ENCODE results near the gene FASTKD3.
"Not testable (repeated sequence)": the region's sequence is repeated elsewhere in the genome, so short reads cannot be mapped to it uniquely, and the experiment has no call there.

The FASTKD3 gene, protein sequence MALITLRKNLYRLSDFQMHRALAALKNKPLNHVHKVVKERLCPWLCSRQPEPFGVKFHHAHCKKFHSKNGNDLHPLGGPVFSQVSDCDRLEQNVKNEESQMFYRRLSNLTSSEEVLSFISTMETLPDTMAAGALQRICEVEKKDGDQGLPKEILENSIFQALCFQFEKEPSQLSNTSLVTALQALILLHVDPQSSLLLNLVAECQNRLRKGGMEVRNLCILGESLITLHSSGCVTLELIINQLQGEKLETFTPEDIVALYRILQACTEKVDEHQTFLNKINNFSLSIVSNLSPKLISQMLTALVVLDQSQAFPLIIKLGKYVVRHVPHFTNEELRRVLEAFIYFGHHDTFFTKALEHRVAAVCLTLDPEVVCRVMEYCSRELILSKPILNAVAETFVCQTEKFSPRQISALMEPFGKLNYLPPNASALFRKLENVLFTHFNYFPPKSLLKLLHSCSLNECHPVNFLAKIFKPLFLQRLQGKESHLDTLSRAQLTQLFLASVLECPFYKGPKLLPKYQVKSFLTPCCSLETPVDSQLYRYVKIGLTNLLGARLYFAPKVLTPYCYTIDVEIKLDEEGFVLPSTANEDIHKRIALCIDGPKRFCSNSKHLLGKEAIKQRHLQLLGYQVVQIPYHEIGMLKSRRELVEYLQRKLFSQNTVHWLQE

DNA sequence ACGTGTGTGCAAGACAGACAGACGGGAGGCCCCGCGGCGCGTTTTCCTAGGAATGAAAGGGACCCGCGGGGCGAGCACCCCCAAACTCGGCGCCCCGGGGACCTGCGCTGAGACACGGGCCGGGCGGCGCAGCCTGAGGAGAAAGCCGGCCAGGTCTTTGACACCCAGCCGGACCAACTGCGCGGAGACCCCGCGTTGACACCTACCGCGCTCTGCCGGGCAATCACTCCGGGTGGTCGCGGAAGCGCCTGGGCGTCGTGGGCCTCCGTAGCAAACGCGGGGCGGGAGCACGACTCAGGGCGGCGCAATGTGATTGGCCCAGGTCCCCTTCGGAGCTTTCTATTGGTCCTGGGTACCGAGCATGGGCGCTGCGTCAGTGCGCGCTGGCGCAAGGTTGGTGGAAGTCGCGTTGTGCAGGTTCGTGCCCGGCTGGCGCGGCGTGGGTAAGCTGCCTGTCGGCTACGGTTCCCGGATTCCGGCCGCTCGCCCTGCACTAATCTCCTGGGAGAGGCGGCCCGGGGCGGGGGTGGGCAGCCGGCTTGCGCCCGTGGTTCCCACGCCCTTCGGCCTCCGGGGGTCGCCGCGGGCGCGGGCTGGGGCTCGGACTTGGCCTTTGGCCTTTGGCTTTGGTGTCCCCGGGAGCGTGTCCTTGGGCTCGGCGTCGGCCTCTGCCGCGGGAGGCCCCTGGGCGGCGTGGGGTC lies at the start of gene FASTKD3, which contains the start of gene MTRR:
TSS of gene FASTKD3 (minus strand) at position 259 of the 701 bp plus-strand sequence. CDS start 948 bp downstream, outside the sequence.
TSS of gene MTRR (plus strand) at position 376 of the 701 bp plus-strand sequence. CDS start 1,647 bp downstream, outside the sequence.
- DNase-seq (ENCODE audit: low read depth in 2 of 3, low spot score in 1 of 3) = peak; percentile 78 to 84 (median 81)

DNA sequence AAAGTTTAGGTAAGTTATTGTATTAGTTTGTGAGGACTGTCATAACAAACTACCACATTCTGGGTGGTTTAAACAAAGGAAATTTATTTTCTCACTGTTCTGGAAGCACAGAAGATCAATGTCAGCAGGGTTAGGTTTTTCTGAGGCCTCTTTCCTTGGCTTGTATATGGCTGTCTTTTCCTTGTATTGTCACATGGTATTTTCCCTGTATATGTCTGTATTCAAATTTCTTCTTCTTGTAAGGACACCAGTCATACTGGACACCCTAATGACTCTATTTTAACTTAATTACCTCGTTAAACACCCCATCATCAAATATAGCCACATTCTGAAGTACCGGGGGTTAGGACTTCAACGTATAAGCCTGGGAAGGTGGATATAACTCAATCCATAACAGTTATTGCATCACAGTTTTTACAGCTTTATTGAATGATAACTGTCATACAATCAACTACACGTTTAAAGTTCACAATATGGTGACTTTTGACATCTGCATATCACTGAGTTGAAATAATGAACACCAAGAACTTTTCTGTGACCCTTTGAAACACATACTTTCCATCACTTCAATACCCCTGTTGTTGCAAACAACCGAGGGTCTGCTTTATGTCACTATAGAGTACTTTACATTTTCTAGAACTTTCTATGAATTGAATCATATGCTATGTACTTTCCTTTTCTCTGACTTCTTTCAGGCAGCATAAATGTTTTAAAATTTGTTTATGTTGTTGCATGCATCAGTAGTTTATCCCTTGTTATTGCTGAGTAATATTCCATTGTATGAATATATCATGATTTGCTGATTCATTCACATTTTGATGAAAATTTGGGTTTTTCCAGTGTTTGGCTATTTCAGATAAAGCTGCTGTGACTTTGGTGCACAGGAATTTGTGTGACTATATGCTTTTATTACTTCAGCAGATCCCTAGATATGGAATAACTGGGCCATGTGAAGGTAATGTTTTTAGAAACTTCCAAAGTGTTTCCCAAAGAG lies 48.6 kb upstream of the FASTKD3 start:
- DNase-seq (ENCODE audit: low read depth in 2 of 3, low spot score in 1 of 3) = no peak

DNA sequence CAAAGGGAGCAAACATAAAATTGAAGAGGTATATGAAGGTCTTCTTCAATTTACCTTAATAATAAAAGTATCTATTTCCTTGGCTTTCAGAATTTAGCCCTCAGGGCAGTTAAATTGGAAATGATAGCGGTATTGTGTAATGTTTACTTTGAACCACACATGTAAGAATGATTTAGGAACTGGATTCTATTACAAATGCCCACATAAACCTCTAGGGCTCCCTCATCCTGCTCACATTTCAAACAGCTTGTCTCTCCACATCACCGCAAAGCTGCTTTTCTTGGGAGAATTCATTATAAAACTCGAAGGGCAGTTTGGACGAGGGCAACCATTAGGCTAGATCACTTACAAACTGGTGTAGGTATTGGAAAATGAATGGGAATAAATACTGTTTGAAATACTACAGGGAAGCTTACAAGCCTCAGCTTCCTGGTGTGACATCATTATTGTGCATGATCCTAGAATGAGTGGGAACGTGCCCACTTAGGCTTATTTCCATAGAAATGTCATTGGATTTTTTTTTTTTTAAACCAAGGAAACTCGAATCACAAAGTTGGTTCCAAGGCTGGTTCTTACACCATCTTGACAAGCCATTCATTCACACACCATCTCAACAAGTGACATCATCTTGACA lies 47.5 kb upstream of the FASTKD3 start:
- DNase-seq (ENCODE audit: low read depth in 2 of 3, low spot score in 1 of 3) = no peak

DNA sequence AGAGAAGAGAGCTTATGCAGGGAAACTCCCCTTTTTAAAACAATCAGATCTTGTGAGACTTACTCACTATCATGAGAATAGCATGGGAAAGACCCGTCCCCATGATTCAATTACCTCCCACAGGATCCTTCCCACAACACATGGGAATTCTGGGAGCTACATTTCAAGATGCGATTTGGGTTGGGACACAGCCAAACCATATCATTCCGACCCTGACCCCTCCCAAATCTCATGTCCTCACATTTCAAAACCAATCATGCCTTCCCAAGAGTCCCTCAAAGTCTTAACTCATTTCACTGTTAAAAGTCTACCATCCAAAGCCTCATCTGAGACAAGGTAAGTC lies 42.6 kb upstream of the FASTKD3 start:
- not testable (repeated sequence) for DNase-seq (ENCODE audit: low read depth in 2 of 3, low spot score in 1 of 3)

DNA sequence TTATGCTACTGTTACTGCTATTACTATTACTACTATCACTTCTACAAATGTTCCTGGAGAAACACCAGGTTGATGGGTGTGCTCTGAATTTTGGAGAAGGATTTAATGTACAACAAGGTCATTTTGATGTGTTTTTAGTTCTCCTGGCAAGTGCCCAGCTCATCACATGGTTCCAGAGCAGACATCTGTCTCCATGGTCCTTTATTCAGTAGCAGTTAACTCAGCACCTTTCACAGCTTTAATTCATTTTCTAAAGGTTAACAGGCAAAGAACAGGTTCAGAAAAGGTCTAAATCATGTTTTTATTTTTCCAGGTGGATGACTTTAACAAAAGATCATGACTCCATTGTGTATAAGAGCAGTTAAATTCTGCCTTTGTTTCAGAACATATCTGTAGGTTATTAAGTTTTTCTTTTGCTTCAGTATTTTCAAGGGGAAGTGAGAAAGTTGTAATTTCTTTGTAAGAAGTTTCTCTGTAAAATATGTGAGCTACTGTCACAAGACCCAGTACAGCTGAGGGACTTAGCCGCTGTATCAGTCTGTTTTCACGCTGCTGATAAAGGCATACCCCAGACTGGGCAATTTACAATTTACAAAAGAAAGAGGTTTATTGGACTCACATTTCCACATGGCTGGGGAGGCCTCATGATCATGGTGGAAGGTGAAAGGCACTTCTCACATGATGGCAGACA lies 42.1 kb upstream of the FASTKD3 start:
- no peak for DNase-seq (ENCODE audit: low read depth in 2 of 3, low spot score in 1 of 3)

DNA sequence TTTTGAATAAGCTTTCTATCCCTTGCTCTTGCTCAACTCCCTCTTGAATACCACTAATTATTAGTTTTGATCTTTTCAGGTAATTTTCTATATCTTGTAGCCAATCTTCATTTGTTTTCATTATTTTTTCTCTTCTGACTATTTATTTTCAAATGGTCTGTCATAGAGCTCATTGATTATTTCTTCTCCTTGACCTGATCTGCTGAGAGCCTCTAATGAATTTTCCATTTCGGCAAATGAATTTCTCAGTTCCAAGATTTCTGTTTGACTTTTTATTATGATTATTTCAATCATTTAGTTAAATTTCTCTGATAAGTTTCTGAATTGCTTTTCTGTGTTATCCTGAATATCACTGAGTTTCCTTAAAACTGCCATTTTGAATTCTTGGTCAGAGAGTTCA lies 39.5 kb upstream of the FASTKD3 start:
- DNase-seq (ENCODE audit: low read depth in 2 of 3, low spot score in 1 of 3) = no peak

DNA sequence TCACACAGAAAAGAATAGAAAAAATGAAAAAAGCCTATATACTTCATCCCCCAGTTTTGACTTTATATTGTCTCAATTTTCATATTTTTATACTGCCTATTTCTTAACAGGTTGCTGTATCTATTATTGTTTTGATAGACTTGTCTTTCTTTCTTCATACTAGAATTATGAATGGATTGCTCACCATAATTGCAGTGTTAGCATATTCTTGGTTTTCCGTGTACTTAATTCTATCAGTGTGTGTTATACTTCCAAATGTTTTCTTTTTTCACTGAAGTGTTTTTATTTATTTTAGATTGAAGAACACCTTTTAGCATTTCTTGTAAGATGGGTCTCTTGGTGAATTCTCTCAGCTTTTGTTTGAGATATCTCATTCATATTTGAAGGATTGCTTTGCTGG lies 38.8 kb upstream of the FASTKD3 start:
- DNase-seq (ENCODE audit: low read depth in 2 of 3, low spot score in 1 of 3) = no peak

DNA sequence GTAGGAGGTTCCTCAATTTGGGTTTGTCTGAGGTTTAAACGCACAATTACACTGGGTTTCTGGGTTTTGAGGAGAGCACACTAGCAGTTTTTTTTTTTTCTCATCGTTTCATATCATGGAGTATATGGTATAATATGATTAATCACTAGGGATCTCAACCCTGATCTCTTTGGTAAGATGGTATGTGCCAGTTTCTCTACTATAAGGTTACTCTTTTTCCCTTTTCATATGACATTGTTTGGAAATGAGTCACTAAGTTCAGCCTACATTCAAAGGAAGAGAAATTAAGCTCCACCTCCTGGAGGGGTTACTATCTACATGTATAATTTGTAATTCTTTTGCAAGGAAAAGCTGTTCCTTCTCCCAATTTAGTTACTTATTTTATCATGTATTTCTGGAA lies 35.3 kb upstream of the FASTKD3 start:
- no peak for DNase-seq (ENCODE audit: low read depth in 2 of 3, low spot score in 1 of 3)

DNA sequence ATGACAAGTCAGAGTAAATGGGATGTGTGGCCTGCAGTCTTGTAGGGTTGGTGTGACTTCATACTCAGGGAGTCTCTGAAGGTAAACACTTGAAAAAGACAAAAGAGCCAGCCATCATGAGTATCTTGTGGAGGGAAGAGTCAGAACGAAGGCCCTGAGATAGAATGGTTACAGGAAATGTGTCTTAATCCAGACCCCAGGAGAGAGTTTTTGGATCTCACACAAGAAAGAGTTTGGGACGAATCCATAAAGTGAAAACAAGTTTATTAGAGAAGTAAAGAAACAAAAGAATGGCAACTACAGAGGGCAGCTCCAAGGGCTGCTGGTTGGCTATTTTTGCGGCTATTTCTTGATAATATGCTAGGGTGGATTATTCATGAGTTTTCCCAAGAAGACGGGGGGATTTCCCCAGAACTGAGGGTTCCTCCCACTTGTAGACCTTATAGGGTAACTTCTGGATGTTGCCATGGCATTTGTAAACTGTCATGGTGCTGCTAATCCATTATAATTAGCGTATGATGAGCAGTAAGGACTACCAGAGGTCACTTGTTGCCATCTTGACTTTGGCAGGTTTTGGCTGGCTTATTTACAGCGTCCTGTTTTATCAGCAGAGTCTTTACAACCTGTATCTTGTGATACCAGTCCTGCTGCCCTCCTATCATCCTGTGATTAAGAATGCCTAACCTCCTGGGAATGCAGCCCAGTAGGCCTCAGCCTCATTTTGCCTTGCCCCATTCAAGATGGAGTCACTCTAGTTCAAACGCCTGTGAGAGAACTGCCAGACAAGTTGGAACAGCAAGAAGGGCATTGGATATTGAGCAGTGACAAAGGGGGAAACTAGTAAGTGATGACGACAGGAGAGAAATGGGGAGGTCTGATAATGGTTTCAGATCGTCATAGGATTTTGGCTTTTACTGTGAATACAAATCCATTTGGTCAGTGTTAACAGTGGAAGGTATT lies 34.1 kb upstream of the FASTKD3 start:
- DNase-seq (ENCODE audit: low read depth in 2 of 3, low spot score in 1 of 3) = no peak

DNA sequence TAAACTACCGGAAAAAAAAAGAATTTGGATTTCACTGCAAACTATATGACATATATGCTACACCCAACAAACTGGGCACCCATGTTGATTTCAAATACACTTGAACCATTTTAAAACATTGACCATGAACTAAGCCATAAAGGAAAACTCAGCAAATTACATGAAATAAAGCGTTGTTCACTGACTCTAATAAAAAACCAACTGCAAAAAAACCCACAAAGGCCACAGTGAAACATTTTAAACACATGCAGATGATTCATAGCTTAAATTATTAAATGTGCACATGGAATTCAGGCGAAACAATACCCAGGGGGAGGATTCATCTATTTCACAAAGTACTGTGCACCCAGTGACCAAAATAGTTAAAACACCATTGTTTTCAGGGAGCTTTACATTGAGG lies 33.4 kb upstream of the FASTKD3 start:
- no peak for DNase-seq (ENCODE audit: low read depth in 2 of 3, low spot score in 1 of 3)

DNA sequence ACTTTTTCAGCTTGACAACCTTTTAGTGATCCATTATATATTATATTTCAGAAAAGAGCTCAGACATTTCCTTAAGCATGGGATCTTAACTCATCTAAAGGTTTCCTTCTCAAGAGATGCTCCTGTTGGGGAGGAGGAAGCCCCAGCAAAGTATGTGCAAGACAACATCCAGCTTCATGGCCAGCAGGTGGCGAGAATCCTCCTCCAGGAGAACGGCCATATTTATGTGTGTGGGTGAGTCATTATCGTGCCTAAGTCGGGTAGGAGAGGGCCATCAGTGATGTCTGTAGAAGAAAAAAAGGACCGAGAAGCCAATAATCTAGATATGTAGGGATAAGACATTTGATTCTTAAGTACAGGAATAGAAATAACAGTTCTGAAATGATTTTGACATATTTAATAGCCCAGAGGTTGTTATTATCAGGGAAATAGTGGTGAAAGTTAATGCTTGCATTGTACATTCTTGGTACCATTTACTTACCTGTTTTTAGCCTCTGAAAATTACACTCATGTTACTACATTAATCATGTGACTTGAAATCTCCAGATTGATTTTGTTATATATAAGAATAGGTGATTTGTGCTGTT lies 28.3 kb upstream of the FASTKD3 start:
- no peak for DNase-seq (ENCODE audit: low read depth in 2 of 3, low spot score in 1 of 3)

DNA sequence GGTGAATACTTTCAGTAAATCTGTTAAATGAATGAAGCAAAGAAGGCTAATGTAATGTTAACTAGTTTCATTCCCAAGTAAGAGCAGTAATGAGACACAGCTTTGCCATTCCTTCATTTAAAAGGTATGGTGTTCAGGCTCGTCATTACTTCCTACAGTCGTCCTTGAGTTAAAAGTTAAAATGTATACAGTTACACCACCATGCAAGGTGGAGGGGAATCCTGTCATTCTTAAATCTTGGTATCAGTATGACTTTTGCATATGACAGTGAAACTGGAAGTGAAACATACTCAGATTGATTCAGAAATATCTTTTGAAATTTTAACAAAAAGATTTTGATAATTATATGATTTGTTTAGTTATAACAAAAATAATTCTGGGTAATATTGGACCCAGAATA lies 26.0 kb upstream of the FASTKD3 start:
- DNase-seq (ENCODE audit: low read depth in 2 of 3, low spot score in 1 of 3) = no peak

DNA sequence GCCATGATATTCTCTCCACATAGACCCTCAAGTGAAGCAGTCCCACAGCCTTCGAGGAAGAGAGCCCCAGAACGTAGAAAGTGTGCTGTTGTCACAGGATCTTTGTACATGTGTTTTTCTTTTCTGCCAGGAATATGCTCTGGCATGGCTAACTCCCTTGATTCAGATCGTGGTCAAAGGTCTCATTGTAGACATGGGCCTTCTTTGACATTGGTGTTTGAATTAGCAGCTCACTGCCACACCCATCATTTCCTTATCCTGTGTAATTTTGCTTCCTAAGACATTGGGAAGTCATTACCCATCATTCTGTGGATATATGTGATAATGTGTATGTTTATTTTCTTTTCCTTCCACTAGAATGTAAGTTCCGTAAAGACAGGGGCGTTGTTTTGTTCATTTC lies 25.6 kb upstream of the FASTKD3 start:
- DNase-seq (ENCODE audit: low read depth in 2 of 3, low spot score in 1 of 3) = no peak

DNA sequence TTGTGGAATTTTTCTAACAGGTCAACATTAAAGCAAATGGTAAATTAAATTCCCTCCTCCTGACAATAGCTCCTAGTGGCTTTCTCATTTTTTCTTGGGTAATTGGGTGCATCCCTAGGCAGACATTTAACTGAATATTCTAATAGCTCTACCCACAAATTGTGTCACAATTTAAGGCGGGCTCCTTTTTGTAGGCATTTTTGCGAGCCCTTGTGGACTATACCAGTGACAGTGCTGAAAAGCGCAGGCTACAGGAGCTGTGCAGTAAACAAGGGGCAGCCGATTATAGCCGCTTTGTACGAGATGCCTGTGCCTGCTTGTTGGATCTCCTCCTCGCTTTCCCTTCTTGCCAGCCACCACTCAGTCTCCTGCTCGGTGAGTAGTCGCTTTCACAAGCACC lies 20.1 kb upstream of the FASTKD3 start:
- DNase-seq (ENCODE audit: low read depth in 2 of 3, low spot score in 1 of 3) = no peak

DNA sequence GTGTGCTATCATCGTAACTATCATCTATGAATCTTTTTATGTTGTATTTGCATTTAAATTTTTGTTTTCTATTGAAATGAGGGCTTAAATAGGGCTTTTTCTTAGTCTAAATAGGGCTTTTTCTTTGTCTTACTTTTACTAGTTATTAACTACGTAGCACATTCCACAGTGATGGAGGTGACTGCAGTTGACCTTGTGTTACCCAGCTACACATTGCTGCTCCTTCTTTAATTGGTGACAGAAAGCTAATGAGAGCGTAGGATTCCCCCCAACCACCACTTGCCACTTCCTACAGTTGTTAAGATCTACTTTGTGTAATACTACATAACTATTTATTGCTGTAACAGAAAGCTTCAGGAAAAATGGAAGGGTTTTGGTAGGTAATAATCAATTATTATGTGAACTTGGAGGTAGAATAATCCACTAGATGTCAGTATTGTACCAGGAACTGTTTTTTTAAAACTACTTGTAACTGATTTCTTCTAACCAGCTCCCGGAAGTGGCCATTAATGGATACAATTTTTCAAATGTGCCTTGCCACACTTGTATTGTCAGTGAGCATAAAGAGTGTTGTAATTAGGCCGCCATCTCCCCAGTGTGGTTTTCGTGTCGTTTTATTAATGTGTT lies 18.1 kb upstream of the FASTKD3 start:
- DNase-seq (ENCODE audit: low read depth in 2 of 3, low spot score in 1 of 3) = no peak

DNA sequence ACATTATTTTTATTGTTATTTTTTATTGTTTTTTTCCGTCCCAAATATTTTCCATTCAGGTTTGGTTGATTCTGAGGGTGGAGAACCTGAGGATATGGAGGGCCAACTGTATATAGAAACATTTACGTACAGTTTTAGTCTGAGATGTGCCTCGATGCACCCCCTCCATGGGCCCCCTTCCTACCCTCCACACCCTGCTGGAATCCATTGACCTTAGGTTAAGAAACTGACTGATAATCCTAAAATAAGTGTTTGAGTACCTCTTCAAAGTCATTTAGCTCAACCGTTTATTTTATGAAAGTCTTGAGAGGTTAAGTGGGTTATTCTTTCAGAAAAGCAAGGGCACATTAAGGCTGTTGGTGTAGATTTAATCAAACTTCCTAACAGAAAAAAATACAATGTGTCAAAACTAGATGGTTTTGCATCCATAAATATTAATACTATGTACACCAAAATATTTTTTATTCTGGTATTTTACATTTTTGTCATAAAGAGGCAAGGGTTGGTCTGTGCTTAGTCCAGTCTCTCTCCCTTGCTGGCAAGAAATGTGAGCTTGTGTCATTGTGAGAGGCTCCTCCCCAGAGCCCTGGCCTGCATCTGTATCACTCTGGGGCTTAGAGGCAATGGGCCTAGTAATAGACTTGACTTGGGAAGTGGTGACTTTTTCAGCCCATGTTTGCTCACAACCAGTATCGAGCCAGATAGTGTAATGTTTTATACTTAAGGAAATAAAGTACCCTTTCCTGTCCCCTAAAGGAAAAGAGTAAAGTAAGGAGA lies 15.8 kb upstream of the FASTKD3 start:
- DNase-seq (ENCODE audit: low read depth in 2 of 3, low spot score in 1 of 3) = no peak

DNA sequence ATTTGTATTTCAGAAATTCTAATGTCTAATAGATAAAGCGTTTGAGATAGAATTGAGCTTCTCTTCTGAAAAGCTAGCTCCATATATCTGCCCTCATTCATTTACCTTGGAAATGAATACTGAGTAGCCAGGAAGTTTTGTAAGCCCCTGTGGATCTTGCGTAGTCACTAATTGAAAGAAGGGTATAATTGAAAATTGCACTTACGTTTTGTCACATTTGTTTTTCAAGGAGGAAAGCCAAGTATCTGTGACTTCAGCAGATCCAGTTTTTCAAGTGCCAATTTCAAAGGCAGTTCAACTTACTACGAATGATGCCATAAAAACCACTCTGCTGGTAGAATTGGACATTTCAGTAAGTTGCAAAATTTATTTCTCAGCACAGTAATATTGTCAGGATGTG lies 14.1 kb upstream of the FASTKD3 start:
- DNase-seq (ENCODE audit: low read depth in 2 of 3, low spot score in 1 of 3) = no peak

All from stimulated activated CD4-positive, alpha-beta T cell treated with anti-CD3 and anti-CD28 coated beads, Interleukin-12 subunit alpha, Interleukin-12 subunit beta, amount 100 ng/mL, for 48 hours (primary cell).